GM12801 (cell line): ENCODE measurements around the gene REEP1.

ENCODE experiments used
- CTCF ChIP-seq: IDR thresholded peaks from one replicate; pipeline ENCODE4 v1.5.1; 2011; ENCODE audit warnings: control low read depth; ENCODE audit not compliant: insufficient read length; ENCODE audit errors: extremely low read depth

REEP1 gene

DNA sequence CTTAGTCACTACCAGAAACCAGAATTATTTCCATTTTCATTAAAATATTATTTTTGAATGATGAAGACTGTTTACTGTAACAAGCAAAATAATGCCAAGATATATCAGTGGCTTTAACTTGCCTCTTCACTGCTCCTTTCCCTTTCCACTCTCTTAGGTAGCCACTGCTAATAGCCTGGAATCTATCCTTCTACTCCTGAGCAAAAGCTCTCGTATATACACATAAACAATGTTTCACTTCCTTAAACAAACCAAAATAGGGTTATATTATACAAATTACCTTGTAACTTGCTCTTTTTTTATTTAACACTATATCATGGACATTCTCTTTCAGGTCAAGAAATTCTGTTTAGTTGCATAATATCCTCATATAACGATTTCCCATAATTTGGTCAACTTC is 163.0 kb downstream of the REEP1 start:
- no peak for TF ChIP-seq CTCF

DNA sequence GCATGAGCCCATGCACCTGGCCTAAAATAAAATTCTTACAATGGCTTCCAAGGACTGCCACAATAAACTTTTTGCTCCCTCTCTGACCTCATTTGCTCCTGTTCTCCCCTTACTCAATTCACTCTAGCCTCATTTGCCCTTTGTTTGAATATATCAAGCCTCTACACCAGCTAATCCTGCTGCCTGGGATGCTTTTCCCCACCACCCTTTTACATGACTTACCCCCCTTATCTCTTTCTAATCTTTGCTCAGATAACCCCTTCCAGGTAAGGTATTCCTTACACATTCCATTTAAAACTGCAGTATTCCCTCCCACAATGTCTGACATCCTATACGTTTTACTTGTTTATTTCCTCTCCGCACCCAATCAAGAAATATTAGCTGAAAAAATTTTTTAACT is 164.8 kb downstream of the REEP1 start:
- TF ChIP-seq CTCF: no peak

DNA sequence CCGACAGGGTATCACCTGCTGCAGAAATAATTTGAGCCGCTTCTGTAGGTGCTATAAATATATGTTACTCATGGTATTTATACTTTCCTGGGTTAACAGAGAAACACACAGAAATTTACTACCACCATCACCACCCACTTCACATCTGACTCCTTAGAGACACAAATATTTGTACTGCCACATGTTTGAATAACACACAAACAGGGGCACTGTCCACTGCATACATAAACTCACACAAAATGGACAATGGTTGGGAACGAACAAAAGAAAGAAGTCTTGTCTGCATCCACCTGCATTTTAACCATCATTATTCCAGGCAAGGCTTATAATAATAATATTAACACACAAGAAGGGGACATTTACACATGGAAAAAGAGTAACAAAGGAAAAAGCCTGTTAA is 166.1 kb downstream of the REEP1 start:
- TF ChIP-seq CTCF: no peak

DNA sequence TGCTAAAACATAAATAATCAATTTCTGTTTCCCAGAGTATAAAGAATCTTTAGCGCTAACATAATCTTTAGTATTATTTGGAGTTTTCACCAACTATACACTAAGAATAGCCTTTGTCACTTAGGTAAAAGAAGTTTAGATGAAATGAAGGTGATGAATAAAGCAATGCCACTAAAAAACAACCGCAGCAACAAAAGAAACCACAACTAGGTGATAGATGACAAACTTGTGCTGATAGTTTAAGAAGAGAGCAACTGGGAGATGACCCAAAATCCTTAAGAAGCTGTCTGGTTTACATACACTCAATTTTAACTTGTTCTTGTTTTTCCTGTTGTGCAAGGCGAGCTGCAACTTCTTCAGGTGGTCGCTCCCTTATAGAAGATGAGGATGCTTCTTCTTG is 167.0 kb downstream of the REEP1 start:
- TF ChIP-seq CTCF: no peak
